ENCODE results near the gene LCLAT1.

The LCLAT1 gene

DNA sequence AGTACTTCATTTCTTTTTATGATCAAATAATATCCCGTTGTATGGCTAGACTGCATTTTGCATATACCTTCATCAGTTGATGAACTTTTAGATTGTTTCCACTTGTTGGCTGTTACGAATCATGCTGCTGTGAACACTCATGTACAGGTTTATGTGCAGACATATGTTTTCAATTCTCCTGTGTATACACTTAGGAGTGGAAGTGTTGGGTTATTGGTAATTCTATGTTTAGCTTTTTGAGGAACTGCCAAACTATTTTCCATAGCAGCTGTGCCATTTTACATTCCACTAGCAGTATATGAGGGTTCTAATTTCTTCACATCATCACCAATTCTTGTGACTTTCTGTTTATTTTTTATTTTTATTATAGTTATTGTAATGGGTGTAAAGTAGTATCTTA is 32.1 kb upstream of the LCLAT1 start:
- no peak overlapping the region for H3K27ac Mint-ChIP-seq
- ATAC-seq (no peak), DNase-seq (ENCODE audit: low spot score in 2 of 2) (no peak)
- H3K9me3 Mint-ChIP-seq = no peaks in the 10 kb centered on the region
- no peaks in the 10 kb centered on the region for H3K36me3 Mint-ChIP-seq
- peaks cover 12% of the 10 kb centered on the region for H3K4me1 Mint-ChIP-seq
- no peak overlapping the region for H3K4me3 Mint-ChIP-seq

DNA sequence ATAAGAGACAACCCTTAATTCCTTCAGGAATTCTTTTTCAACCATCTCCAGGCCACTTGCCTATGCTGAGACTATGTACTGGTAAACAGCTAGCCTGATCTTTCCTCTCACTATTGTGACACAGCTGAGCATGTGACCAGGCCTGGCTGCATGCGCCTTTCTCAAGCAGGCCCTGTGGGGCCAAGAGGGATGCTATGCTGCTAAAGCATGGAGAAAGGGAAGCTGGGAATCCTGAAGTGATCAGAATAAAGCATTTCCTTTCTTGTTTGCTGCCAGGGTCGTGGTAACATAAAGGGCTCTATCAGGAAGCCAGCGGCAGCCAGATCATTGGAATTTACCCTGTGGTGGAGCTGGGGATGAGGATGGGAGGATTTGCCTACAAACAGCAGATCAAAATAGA is 29.8 kb upstream of the LCLAT1 start:
- ATAC-seq (no peak), DNase-seq (ENCODE audit: low spot score in 2 of 2) (no peak)
- H3K36me3 Mint-ChIP-seq = no peaks in the 10 kb centered on the region
- peaks cover 17% of the 10 kb centered on the region for H3K4me1 Mint-ChIP-seq
- H3K4me3 Mint-ChIP-seq = no peak overlapping the region
- no peaks in the 10 kb centered on the region for H3K9me3 Mint-ChIP-seq
- H3K27ac Mint-ChIP-seq = no peak overlapping the region

DNA sequence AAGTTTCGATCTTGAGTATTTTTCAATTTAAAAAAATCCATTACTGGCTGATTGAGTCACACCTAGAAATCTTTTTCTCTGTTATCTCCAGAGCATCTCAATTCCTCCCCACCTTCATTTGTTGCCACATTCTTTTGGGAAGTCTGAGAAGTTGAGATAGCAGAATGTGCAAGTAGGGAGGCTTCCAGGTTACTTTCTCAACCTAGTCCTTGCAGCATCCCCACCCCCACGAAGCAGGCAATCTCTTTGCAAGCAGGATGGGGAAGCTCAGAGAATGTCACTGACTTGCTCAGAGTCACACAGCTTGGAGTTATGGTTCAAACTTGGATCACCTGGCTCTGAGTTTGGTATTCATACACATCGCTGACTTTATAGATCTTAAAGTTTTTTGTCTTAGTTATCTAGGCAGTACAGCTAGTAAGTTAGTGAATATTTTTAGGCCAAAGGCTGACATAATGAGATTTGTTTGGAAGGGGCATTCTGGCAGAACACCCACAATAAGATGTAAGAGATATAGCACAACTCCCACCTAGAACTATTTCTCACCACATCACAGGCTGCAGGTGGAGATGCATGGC is 25.9 kb upstream of the LCLAT1 start:
- no peaks in the 10 kb centered on the region for H3K36me3 Mint-ChIP-seq
- peaks cover 25% of the 10 kb centered on the region for H3K4me1 Mint-ChIP-seq
- ATAC-seq (no peak), DNase-seq (ENCODE audit: low spot score in 2 of 2) (no peak)
- H3K4me3 Mint-ChIP-seq = peak overlapping the region; percentile 38
- H3K9me3 Mint-ChIP-seq = no peaks in the 10 kb centered on the region
- H3K27ac Mint-ChIP-seq = peak overlapping the region; percentile 56

DNA sequence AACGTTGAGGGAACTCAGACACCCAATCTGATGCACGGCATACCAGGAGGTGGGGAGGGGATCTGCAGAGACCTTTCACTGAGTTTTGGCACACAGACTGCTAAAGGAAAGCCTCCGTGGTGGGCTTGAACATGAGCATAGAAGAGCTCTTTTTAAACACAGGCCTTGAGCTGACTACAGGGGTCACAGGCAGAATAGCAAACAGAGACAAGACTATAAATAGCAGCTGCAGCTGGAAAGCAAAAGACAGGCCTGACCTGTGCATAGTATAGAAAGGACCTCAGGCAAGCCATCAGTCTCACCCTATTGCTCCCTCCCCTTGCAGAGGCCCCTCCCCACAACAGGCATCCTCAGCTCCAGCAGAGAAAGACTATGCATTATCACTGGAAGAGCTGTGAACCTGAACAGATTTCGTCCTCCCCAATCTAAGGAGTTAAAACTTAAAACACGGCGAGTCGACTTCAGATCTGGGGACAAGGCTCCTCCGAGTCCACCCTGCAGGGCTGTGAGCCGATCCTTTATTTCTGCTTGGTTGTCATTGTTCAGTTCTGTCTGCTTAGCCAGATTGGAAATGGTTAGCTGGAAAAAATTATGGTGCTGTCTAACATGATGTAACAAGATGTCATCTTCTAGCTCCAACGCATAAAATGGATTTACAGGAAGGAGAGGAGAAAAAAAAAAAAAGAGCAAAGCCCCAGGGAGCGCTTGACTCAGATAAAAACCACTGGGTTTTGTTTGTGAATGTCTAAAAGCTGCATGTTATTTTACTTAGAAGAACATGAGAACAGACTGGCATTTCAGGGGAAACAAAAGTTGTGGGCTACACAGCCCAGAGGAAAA is 25.2 kb upstream of the LCLAT1 start:
- peak overlapping the region; percentile 38 for H3K4me3 Mint-ChIP-seq
- no peaks in the 10 kb centered on the region for H3K36me3 Mint-ChIP-seq
- H3K27ac Mint-ChIP-seq = peak overlapping the region; percentile 56
- no peaks in the 10 kb centered on the region for H3K9me3 Mint-ChIP-seq
- H3K4me1 Mint-ChIP-seq = peaks cover 32% of the 10 kb centered on the region
- DNase-seq (ENCODE audit: low spot score in 2 of 2) = peak in 1 of 2 donors; percentile 62
- ATAC-seq = peak; percentile 45

DNA sequence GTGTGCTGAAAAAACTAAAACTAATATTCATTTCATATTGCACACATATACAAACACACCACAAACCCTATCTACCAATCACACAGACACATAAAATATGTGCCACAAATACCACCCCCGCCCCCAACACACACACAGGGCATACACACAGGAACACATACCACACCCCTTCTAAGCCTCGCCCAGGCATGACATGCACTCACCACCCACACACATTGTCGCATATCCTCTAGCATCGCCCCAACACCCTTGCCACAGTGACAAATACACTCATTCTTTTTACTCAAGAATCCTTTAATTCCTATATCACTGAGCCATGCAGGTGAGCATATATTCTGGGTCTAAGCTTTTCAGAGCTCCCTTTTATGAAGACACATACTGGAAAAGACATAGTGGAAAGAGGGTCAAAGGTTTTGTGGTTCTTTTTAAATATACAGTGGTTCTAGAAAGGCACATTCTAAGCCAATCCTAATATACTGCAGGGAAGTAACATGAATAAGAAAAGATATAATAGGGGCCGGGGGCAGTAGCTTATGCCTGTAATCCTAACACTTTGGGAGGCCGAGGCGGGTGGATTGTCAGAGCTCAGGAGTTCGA is 24.5 kb upstream of the LCLAT1 start:
- no peaks in the 10 kb centered on the region for H3K36me3 Mint-ChIP-seq
- peaks cover 32% of the 10 kb centered on the region for H3K4me1 Mint-ChIP-seq
- DNase-seq (ENCODE audit: low spot score in 2 of 2) (peak; percentile 53 to 82), ATAC-seq (peak; percentile 99)
- peak overlapping the region; percentile 56 for H3K27ac Mint-ChIP-seq
- peak overlapping the region; percentile 38 for H3K4me3 Mint-ChIP-seq
- no peaks in the 10 kb centered on the region for H3K9me3 Mint-ChIP-seq

DNA sequence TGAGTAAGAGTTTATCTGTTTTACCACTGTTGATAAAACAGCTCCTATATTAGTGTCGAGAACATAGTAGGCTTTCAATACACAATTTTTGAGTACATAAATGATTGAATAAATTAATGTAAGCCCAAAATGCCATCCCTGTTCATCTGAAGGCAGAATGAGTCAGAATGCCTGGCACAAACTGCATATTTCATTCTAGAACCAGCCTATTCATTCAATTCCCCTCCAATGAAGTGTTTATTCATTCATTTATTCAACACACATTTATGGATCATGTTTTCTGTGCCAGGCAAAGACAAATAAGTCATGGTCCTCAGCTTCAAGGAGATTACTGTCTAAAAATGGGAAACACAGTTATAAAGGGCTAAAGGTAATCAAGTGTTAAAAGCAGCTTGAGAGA is 22.8 kb upstream of the LCLAT1 start:
- Mint-ChIP-seq H3K36me3 (no peaks in the 10 kb centered on the region), H3K4me1 (peaks cover 45% of the 10 kb centered on the region), H3K4me3 (no peak overlapping the region), H3K27ac (peak overlapping the region; percentile 52), H3K9me3 (no peaks in the 10 kb centered on the region)
- no peak for ATAC-seq
- no peak for DNase-seq (ENCODE audit: low spot score in 2 of 2)

DNA sequence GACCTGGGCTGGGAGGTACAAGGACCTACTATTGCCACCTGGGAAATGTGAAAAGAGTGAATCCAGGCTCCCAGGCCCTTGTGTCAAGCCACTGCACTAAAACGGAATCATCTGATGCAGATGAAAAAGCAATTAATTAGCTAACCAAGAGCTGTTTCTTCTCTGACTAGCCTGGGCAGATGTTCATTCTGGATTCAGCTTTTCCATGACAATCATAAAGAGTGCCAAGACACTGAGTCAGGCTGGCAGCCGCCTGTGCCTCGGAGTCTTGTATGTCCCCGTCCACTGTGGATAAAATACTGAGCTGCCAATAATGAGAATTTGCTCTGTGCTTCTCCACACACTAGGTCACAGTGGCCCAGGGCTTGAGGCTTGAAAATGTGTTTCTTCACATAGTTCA is 21.7 kb upstream of the LCLAT1 start:
- no peak overlapping the region for H3K4me3 Mint-ChIP-seq
- H3K4me1 Mint-ChIP-seq = peaks cover 45% of the 10 kb centered on the region
- no peaks in the 10 kb centered on the region for H3K9me3 Mint-ChIP-seq

DNA sequence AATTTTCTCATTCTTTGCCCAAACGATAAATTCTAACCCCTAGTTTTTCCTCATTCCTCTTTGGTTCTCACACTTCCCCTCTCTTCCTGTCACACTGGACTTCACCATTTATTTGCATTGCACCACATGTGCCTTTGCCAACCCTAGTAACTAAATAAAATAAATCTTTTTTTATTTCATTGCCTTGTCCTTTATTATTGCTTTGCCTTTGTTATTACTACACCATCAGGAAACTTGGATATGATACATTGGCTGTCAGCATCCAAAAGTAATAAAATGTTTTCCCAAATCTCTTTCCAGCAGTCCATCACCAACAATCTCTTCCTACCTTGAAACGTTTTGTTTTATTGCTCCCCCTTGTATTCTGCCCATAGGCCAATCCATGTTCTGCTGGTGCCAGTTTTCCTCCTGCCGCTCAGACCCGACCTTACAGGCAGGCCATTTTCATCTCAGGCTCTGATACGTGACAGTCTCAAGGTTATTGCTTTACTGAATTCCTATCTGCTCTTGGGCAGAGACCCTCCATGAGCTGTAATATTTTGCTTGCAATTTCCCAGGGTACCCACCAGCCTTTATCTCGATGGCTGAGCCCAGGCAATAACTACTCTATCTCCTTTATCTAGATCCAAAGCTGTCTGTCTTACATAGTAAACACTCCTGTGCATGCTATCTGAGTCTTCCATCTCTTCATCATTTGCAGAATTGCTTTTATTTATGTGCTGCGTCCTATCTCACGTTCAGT is 19.3 kb upstream of the LCLAT1 start:
- H3K4me3 Mint-ChIP-seq = no peak overlapping the region
- H3K36me3 Mint-ChIP-seq = no peaks in the 10 kb centered on the region
- H3K27ac Mint-ChIP-seq = peak overlapping the region; percentile 33
- no peak for DNase-seq (ENCODE audit: low spot score in 2 of 2)
- H3K4me1 Mint-ChIP-seq = peaks cover 25% of the 10 kb centered on the region
- H3K9me3 Mint-ChIP-seq = no peaks in the 10 kb centered on the region
- ATAC-seq = no peak

More for the DNA sequence above, 21.7 kb upstream of the LCLAT1 start:
- DNase-seq (ENCODE audit: low spot score in 2 of 2) (no peak), ATAC-seq (no peak)
- Mint-ChIP-seq H3K36me3 (no peaks in the 10 kb centered on the region), H3K27ac (no peak overlapping the region)

DNA sequence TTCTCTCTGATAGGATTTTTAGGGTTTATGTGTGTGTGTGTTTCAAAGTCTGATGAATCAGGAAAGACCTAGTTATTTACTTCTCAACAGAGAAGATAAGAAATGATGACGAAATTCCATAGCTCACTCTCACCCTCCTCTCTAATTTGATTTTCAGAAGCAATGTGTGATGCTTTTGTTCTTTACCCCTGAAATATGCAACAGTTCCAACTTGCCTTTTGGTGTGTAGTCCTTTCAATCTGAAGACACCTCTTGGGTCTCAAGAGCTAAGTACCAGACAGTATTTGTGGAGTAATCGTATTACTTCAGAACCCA is 18.7 kb upstream of the LCLAT1 start:
- ATAC-seq (no peak), DNase-seq (ENCODE audit: low spot score in 2 of 2) (no peak)
- Mint-ChIP-seq H3K9me3 (no peaks in the 10 kb centered on the region), H3K4me1 (peaks cover 26% of the 10 kb centered on the region), H3K36me3 (no peaks in the 10 kb centered on the region), H3K27ac (peak overlapping the region; percentile 33), H3K4me3 (no peak overlapping the region)

DNA sequence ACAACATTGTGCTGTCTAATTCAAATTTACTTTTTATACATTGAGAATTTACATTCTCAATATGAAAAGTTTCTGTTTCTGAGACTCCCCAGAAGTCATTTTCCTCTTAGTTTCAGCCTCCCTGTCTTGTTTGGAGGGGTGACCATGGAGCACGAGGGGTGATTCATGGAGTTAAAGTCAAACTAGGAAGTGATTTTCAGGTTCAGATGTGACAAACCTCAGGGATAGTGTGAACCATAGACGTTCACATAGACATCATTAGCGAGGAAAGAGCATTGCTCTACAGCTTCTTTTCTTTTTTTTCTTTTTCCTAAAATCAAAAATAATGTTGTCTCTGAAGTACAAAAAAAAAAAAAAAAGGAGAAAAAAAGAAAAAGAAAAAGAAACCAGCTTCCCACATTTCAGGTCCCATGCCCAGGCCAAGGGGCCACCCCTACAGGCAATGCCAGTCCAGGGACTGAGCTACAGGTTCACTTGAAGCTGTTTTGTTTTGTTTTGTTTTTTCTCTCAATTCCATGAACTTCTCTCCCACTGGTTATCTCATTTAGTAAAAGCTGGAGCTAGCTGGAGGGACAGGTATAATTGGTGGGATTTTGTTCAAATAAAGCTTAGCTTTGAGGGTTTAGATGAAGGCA is 18.1 kb upstream of the LCLAT1 start:
- ATAC-seq (peak; percentile 87), DNase-seq (ENCODE audit: low spot score in 2 of 2) (no peak)
- no peaks in the 10 kb centered on the region for H3K36me3 Mint-ChIP-seq
- no peak overlapping the region for H3K4me3 Mint-ChIP-seq
- H3K9me3 Mint-ChIP-seq = no peaks in the 10 kb centered on the region
- peak overlapping the region; percentile 33 for H3K27ac Mint-ChIP-seq
- H3K4me1 Mint-ChIP-seq = peaks cover 26% of the 10 kb centered on the region

DNA sequence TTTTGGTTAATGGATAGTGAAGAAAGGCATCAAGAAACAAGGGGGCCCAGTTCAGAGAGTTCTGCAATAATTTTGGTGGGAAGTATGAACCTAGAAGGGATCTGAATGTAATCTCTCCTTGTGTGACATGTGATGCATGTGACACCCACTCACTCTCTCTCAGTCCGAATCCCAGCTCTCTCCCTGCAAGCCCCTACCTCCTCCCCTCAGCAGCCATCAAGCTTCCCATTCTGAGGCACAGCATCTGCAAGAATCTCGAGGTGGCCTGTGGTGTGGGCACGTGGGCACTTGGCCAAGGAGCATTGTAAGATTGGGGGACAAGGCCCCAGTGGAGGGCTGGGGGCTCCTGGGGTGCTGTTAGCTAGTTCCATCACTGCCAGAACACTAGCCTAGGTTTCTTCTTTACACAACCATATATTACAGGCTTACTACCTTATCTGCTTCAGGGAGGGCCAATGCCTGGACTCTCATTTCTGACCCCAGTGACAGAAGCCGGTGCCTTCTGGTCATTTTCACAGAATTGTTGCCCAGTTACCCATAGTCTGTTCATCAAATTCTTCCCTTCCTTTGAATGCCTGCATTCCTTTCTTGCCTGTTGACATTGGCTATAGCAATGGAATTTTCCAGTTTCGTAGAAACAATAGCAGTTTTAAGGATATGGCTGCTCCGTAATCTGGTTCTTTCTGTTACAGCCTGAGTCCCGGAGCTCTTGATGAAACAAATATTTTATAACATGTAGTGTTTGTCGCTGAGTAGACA is 13.3 kb upstream of the LCLAT1 start:
- Mint-ChIP-seq H3K4me3 (no peak overlapping the region), H3K4me1 (peaks cover 20% of the 10 kb centered on the region), H3K27ac (no peak overlapping the region), H3K9me3 (no peaks in the 10 kb centered on the region), H3K36me3 (no peaks in the 10 kb centered on the region)
- DNase-seq (ENCODE audit: low spot score in 2 of 2) = no peak
- no peak for ATAC-seq

DNA sequence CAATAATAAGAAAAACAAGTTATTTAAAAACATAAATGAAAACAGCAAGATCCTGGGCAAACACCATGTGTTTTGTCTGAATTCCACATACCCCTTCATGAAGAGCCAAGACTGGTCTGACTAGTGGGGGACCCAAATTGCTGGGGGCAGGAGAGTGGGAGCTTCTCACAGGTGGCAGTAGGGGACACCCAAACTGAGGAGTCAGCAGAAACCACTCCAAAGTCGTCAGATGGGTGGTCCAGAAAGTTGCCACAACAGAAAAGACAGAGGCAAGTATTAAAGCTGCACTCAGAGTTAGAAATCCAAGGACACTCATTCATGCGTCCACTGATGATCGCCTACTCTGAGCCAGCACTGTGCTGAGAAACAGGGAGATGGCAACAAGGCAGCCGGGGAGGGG is 12.3 kb upstream of the LCLAT1 start:
- no peak for DNase-seq (ENCODE audit: low spot score in 2 of 2)
- Mint-ChIP-seq H3K4me3 (no peak overlapping the region), H3K9me3 (no peaks in the 10 kb centered on the region), H3K36me3 (no peaks in the 10 kb centered on the region), H3K27ac (peak overlapping the region; percentile 68), H3K4me1 (peaks cover 17% of the 10 kb centered on the region)
- ATAC-seq = no peak

DNA sequence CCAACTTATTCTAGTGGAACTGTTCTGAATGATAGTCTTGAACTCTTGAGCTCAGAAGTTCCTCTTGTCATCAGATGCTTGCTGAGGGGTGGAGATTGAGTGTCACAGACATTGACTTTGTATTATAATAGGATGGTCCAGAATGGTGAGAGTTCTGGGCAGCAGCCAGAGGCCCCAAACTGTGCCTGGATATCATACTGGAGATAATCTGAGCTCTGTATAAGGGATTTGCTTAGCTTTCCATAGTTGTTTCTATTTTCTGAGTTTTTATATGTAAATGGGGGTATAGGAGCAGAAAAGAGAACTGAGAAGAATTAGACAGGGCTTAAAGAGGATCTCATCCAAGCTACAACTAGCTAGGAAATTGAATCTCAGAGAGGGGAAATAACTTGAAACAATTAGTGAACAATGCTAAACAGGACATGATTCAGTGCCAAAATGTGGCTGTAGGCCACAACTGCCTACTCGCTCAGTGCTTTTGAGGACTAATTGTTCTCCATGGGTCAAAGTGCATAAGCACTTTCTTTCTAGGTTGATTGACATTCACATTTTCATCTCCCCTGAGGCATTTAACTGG is 10.1 kb upstream of the LCLAT1 start:
- H3K4me1 Mint-ChIP-seq = peaks cover 17% of the 10 kb centered on the region
- H3K9me3 Mint-ChIP-seq = no peaks in the 10 kb centered on the region
- ATAC-seq (peak; percentile 85), DNase-seq (ENCODE audit: low spot score in 2 of 2) (no peak)
- no peaks in the 10 kb centered on the region for H3K36me3 Mint-ChIP-seq
- peak overlapping the region; percentile 39 for H3K27ac Mint-ChIP-seq
- no peak overlapping the region for H3K4me3 Mint-ChIP-seq

DNA sequence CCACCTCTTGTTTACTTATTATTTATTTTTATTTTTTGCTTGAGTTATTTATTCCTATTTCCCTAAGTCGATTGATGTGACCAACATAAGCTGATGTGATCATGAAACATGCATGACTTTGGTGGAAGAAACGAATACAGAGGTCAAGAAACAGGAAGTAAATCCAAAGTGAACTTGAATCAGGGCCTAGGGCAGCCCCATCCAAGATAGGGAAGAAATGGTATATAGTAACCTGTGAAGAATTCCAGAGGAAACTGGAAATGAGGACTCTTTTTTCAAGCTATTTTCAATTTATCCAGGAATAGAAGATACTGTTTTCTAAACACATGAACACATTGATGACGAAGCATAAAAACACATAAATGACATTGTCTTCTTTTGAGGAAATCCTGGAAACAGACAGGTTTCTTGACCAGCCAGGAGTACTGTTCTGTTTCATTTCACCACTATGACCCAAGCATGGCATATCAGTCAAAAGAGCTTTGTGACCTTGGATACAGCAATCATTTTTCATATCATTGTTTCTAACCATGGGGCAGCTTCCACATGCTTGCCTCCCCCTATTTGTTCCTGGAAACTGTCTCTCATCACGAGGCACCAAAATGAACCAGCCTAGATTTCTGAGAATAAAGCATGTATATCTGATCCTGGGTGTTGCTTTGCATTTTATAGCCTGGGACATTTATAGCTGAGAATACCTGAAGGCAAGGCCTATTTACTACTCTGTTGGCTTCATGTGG is 9.1 kb upstream of the LCLAT1 start:
- H3K27ac Mint-ChIP-seq = no peak overlapping the region

More for the DNA sequence above, 9.1 kb upstream of the LCLAT1 start:
- no peak overlapping the region for H3K4me3 Mint-ChIP-seq
- ATAC-seq (no peak), DNase-seq (ENCODE audit: low spot score in 2 of 2) (no peak)
- peaks cover 12% of the 10 kb centered on the region for H3K4me1 Mint-ChIP-seq
- H3K9me3 Mint-ChIP-seq = no peaks in the 10 kb centered on the region
- no peaks in the 10 kb centered on the region for H3K36me3 Mint-ChIP-seq

Measured in stimulated activated effector memory CD8-positive, alpha-beta T cell treated with anti-CD3 and anti-CD28 coated beads, Interleukin-12 subunit alpha, Interleukin-12 subunit beta, amount 100 ng/mL, for 72 hours (primary cell).